GM18951 (cell line): ENCODE data around the gene MCRIP2.
"Not testable (repeated sequence)": the region's sequence is repeated elsewhere in the genome, so short reads cannot be mapped to it uniquely, and the experiment has no call there.

ENCODE experiments used
- POLR2A ChIP-seq: IDR thresholded peaks from 4 replicates; pipeline ENCODE4 v1.6.1; 2011; ENCODE audit warnings: mild to moderate bottlenecking; ENCODE audit not compliant: insufficient read length, insufficient read depth; ENCODE audit errors: extremely low read depth
- in situ Hi-C: fragments of 300-500 bp; cut with MboI; formaldehyde crosslinking; loops from one replicate; pipeline ENCODE4 v1.12.0; 2022; ENCODE audit warnings: low sequenced_read_pairs, mixed read lengths, inconsistent platforms; ENCODE audit not compliant: unreplicated experiment

MCRIP2 gene

GRCh38 chr16:684961-685696 lies 43.5 kb downstream of the MCRIP2 start:
- in situ Hi-C loops, result no loop called here
- no peak for TF ChIP-seq POLR2A

DNA sequence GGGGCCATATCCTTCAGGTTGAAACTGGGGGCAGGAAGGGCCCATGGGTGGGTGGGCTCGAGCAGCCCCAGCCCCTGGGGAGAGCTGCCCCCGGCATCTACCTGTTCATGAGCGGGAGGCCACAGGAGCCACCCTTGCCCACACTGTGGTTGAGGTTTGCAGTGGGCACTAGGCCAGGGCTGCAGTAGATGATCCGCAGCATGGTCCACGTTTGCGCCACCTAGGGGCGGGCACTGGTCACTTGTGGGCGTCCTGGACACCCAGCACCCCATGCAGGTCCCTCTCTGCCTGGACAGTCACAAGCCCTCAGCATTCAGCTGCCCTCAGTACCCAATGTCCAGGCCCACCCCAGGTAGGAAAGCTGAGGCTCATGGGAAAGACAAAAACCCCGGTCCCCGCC lies 44.3 kb downstream of the MCRIP2 start:
- TF ChIP-seq POLR2A, result no peak
- in situ Hi-C loops, result no loop called here

- no peak for TF ChIP-seq POLR2A
- in situ Hi-C loops, result no loop called here
These were observed 45.0 kb downstream of the MCRIP2 start for GRCh38 chr16:686459-687260.

- in situ Hi-C loops, result no loop called here
- TF ChIP-seq POLR2A, result no peak
These were observed 45.9 kb downstream of the MCRIP2 start for GRCh38 chr16:687499-687898.

DNA sequence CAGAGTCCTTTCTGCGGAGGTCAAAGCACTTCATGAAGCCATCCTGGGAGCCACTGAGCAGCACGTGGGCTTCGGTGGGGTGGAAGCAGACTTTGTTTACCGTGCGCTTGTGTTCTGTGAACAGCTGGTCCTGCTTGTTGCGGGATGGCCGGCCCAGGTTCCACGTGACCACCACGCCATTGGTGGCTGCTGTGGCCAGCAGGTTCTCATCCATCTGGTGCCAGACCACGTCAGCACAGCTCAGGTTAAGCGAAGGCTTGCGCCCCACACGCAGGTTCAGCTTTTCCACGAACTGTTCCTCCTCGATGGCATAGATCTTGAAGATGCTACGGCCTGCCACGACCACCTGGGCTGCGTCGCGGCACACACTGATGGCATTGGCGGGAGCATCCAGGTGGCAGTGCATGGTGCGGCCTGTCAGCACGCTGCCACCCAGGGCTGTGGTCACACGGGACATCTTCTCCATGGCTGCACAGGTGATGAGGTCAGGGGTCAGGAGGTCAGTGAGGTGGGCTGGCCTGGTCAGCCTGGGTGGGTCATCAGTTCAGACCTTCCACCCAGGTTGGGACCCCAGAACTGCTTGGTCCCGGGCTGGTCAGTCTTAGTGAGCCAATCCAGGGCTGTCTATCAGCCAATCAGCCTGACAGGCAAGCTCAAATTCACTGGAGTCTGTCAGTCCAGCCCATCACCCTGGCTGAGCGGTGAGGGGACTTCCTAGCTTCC lies 47.7 kb downstream of the MCRIP2 start:
- TF ChIP-seq POLR2A, result no peak
- in situ Hi-C loops, result no loop called here

- in situ Hi-C loops, result not testable (repeated sequence)
These were observed 49.6 kb downstream of the MCRIP2 start for GRCh38 chr16:691242-691641.

DNA sequence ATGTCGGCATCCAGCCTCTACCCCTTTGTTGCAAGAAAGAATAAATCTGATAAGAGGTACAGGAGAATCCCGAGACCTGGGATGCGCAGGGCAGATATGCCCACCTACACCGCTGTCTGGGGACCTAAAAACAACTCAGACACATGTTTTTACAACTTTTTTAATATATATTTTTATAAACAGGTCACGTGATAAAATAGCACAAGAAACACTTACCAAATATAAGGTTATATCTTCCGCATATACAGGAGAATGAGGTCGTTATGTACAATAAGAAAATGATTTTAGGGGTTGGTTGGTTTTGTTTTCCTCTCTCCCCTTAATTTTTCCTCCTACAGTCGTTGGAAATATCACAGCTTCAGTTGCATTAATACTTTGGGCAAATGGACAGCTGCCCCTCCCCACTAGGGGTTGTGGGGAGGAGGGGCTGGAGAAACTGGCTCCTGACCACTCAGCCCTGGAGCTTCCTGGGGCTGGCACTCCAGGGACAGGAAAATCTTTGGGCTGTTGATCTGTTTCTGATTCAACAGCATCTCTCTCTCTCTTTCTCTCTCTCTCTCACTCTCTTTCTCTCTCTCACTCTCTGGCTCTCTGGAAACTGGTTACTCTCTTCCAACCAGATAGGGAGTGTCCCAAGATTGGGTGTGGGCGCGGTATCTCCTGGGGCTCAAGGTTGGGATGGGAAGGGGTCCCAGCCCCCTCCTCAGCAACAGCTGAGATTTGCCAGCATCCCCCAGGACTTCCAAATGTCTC lies 50.9 kb downstream of the MCRIP2 start:
- in situ Hi-C loops, result no loop called here
- TF ChIP-seq POLR2A, result no peak

DNA sequence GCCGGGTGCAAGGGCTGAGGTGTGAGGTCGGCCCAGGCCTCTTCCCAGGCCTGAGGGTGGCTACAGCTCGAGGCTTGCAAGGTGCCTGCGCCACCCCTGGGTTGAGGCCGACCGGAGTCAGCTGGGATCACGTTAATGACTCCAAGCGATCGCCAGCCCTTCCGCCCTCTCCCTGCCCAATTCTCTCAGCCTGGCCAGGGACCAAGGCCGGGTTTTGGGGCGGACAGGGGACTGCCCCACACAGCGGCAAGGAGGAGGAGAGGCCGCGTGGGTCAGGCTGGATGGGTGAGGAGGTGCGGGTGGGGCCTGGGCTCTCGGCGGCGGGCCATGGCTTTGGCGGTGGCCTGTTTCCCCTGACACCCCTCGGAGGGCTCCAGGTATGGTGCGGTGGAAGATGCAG lies 51.7 kb downstream of the MCRIP2 start:
- in situ Hi-C loops, result no loop called here
- no peak for TF ChIP-seq POLR2A

DNA sequence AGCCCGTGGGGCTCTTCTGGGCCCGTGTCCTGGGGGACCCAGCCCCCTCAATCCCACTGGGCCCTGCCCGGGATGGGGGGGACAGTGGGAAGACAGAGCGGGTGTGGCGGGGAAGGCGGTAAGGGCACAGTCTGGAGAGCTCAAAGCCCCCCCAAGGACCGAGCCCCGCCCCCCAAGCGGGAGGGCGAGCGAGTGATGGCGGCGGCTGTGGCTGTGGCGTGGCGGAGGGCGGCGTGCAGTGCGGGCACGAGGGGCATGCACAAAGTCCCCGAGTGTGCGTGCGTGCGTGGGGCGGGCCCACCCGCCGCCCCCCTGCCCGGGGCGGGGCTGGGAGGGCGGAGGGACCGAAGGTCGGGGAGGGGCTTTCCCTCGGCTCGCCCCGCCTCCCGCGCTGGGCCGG lies 52.1 kb downstream of the MCRIP2 start:
- TF ChIP-seq POLR2A, result no peak
- in situ Hi-C loops, result no loop called here

DNA sequence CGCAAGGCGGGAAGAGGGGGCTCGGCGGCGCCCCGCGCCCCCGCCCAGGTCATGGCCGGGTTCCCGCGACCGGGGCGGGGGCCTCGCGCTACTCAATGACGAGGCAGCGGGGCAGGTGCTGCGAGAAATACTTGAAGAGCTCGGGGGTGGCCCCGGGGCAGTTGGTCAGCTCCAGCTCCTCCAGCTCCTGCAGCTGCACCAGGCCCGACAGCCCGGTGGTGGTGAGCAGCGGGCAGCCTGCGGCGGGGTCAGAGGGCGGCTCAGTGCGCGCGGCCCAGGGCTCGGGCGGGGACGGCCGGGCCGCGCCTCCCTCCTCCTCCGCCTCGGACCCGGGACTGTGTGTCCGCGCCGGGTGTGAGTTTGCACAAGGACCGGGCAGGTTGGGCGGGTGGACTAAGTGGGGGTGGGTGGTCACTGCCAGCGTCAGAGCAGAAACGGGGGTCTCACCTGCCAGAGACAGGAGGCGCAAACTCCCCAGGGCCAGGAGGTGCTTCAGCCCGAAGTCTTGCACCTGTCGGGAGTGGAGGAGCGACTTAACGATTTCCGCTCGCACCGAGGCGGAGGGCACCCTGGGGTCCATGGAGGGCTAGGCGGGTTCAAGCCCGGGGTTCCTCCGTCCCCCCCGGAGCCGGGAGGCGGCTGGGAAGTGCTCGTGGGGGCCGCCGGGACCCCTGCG lies 52.7 kb downstream of the MCRIP2 start:
- in situ Hi-C loops, result no loop called here
- no peak for TF ChIP-seq POLR2A

DNA sequence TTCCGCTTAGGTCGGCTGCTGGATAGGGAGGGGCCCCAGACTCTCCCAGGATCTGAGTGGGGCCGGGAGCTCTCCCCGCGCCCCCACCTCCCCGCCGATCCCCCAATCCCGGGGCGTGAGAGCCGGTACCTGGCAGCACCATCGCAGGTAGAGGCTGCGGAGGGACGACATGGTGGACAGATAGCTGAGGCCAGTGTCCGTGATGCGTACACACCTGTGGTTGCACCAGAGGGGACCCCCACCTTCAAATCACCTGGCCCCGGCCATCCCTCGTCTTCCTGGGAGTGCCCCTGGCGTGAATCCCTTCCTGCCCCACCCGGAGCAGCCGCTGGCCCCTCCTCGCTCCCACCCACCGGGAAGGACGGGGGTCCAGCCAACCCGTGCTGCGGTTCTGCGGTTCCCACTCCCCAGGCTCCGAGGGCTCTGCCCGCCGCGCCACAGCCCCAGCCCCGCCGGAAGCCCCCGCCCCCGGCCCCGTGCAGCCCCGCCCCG lies 53.3 kb downstream of the MCRIP2 start:
- in situ Hi-C loops, result no loop called here
- TF ChIP-seq POLR2A, result no peak

- TF ChIP-seq POLR2A, result peak; percentile 43
- in situ Hi-C loops, result no loop called here
These were observed 53.9 kb downstream of the MCRIP2 start for GRCh38 chr16:695355-696089.
